NB4 (cell line): ENCODE data around the gene PREB.

ENCODE experiments used
- DNase-seq: peaks from one replicate; pipeline ENCODE4 v3.0.0; 2010; ENCODE audit warnings: low read depth
- H3K4me3 ChIP-seq: one replicate; pipeline ENCODE4 v1.5.1; 2011; ENCODE audit warnings: mild to moderate bottlenecking, low read depth, low read length, moderate library complexity
- CTCF ChIP-seq: IDR thresholded peaks from one replicate; pipeline ENCODE4 v1.5.1; 2012; ENCODE audit warnings: low read depth, low read length
- MAX ChIP-seq: IDR thresholded peaks from 2 replicates; pipeline ENCODE4 v1.6.1; 2011; ENCODE audit warnings: low read depth, low read length
- MYC ChIP-seq: IDR thresholded peaks from 2 replicates; pipeline ENCODE4 v1.6.1; 2011; ENCODE audit warnings: low read depth, low read length
- POLR2A ChIP-seq: IDR thresholded peaks from 2 replicates; pipeline ENCODE4 v1.6.1; 2011; ENCODE audit warnings: mild to moderate bottlenecking; ENCODE audit not compliant: insufficient read length; ENCODE audit errors: extremely low read depth

Gene PREB, protein sequence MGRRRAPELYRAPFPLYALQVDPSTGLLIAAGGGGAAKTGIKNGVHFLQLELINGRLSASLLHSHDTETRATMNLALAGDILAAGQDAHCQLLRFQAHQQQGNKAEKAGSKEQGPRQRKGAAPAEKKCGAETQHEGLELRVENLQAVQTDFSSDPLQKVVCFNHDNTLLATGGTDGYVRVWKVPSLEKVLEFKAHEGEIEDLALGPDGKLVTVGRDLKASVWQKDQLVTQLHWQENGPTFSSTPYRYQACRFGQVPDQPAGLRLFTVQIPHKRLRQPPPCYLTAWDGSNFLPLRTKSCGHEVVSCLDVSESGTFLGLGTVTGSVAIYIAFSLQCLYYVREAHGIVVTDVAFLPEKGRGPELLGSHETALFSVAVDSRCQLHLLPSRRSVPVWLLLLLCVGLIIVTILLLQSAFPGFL

DNA sequence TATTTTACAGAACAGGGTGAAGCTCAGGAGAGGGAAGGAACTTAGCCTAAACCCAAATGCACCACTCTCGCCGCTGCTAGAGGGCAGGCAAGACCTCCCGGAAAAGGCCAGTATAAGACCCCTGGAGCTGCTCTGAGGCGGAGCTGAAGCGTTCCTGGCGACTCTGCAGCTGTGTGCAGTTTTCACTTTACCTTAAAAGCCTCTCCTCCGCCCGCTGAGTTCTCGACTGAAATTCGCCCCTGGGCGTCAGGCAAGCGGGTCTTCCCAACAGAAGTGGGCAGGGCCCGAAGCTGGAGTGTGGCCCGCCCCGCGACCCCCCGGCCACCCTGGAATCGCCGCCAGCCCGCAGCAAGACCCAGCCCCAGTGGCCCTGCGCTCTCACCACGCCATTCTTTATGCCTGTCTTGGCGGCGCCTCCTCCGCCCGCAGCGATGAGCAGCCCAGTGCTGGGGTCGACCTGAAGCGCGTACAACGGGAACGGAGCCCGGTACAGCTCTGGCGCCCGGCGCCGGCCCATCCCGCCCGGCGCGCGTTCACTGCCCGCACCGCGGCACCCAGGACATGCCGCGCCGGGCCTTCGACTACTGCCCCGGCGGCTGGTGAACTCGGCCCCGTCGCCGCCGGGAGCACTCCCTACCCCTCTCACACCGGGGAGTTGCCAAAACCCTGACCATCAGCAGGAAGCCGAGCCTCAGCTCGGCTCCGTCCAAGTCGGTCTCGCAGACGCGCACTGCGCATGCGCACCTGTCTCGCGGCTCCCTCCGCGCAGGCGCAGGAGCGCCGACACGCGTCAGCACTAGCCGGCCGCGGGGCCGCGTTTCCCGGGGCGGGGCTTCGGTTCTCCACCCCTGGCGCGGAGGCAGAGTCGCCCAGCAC is at the start of gene PREB:
Gene PREB (minus strand): TSS at position 732 of the 876 bp plus-strand sequence. CDS start 215 bp downstream, at position 517.
- H3K4me3 ChIP-seq = peak within 1 kb of the TSS; percentile 87
- TF ChIP-seq CTCF (peak; percentile 39), POLR2A (peak; percentile 87), MAX (peak; percentile 4; the same call in 1 of the 2 replicates), MYC (no peak)

DNA sequence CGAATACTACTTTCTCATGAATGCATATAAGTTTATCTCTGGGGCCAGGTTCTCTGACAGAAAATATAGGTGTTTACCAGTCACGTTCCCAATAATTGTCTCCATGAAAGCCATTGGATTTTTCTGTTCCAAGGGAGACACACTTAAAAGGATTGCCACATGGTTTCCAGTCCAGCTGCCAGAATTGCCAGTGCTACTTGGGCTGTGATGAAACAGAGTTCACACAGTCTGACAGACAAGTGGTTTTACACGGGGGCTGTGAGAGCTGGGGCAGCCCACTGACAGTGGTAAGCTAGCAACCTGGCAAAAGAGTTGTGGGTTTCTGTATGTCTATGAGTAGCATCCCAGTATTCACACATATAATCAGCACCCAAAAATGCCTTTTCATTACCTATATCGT is 49.7 kb upstream of the PREB start:
- no peak for TF ChIP-seq CTCF
- TF ChIP-seq MYC = no peak
- no peak for TF ChIP-seq MAX
- TF ChIP-seq POLR2A = no peak
- no peak overlapping the region for H3K4me3 ChIP-seq
- peak; percentile 35 for DNase-seq

More for the DNA sequence above, at the start of gene PREB:
- peak; percentile 95 for DNase-seq

DNA sequence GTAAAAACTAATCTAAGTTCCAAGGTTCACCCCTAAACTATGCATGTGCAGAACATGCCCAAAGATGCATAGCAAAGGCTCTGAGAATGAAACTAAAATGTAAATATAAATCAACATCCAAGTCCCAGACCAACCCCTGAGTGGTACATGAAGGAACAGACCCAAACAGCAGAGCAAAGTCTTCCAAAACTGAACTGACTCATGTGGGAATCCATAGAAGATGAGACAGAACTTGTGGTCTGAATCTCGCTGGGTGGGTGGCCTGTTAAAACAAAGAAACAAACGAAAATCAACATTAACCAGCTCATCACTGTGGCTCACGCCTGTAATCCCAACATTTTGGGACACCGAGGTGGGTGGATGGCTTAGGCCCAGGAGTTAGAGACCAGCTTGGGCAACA is 47.9 kb upstream of the PREB start:
- no peak overlapping the region for H3K4me3 ChIP-seq
- TF ChIP-seq POLR2A (no peak), CTCF (no peak), MAX (no peak), MYC (no peak)
- no peak for DNase-seq

DNA sequence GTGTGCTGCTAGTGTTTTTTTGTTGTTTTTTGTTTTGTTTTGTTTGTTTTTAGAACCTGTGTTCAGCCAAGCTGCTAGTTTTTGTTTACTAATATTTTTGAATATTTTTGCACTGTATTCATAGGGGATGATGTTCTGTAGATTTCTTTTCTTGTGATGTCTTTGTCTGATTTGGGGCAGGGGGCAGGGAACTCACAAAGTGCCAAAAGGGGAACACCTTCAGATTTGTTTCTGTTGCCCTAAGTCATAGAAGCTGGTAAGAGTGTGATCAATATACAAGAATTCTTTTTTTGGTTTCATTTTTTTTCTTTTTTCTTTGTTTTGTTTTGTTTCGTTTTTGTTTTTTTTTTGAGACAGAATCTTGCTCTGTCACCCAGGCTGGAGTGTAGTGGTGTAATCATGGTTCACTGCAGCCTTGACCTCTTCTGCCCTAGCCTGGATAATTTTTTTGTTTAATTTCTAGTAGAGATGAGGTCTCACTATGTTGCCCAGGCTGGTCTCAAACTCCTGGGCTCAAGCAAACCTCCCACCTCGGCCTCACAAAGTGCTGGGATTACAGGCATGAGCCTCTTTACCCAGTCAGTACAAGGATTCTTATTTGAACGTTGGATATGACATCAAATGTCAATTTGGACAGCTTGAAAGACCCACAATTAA is 45.0 kb upstream of the PREB start:
- TF ChIP-seq MAX (no peak), POLR2A (no peak), MYC (no peak), CTCF (no peak)
- no peak for DNase-seq
- no peak overlapping the region for H3K4me3 ChIP-seq

DNA sequence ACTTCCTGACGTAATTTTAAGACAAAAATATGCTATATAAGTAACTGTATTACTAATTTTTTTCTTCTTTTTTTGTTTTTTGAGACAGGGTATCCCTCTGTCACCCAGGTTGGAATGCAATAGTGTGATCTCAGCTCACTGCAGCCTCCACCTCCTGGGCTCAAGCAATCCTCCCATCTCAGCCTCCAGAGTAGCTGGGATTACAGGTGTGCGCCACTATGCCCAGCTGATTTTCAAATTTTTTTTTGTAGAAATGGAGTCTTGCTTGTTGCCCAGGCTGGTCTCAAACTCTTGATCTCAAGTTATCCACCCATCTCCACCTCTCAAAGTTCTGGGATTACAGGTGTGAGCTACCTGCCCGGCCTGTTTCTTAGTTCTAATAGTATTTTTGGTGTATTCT is 44.0 kb upstream of the PREB start:
- TF ChIP-seq MAX (no peak), CTCF (no peak), POLR2A (no peak), MYC (no peak)
- no peak for DNase-seq
- H3K4me3 ChIP-seq = no peak overlapping the region
